ENCODE data around the gene GAS6. TPM values are rescaled to one million over a fixed set of nuclear protein-coding genes. Genes with fewer than 3 reads are reported as not detected.

GAS6 gene
- total RNA-seq, 1 experiment from 2014 or later: 93.8 TPM

DNA sequence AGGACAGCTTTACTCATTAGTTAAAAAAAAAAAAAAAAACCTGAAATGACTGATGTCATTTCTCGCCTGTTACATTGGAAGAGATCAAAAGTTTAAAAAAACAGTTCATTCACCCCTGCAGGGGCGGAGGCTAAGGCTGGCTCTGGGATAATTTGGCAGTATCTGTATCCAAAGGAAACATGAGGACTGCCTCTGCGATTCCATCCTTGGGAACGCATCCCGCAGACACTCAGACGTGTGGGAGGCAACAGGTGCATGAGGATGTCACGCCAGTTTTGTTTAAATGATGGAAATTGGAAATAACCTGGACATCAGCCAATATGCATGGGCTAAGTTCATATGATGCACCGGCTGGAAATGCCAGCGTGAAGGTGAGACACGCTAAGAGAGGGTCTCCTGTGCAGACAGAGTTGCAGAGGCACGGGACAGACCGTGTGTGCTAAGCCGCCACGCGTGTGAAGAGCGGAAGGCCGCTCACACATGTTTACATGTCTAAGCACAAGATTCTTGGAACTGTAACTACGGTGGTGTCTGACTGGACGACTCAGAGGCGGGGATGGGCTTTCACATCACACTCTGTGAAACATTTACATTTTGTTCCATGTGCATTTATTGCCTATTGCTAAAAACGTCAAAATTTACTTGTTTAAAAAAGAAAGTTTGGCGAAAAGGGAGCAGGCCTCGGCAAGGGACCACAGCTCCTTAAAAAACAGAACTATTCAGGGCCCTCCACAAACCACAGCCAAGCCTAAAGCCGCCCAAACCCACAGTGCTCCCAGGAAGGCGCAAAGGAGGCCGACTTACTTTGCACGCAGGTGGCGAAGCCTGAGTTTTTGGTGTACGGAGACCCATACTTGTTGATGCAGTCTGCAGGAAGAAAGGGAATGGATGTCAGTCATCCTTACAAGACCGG lies 17.9 kb downstream of the GAS6 start:
- POLR2A ChIA-PET (ENCODE audit: unreplicated experiment): no interaction called here

DNA sequence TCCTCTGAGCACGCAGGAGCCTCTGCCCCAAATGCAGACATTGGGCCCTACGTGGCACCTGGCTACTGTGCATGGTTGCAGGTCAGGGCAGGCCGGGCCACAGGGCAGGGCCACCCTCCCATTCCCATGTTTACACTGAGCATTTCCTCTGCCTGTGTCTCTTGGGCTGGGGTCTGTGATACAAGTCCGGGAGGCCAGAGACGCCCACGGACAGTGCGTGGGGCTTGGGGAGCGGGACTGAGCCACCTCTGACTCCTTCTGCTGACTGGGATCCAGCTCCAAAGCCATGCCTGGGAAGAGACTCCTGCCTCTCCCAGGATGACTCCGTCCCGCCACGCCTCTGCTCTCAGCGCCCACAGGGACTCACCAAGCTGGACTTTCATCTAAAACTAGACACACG lies 18.8 kb downstream of the GAS6 start:
- H2AFZ ChIP-seq: no peak overlapping the region
- no TSS peak for BruUV-seq (replicated peaks)
- no peak overlapping the region for H3K4me3 ChIP-seq
- intact Hi-C loops (cut with micrococcal nuclease; ENCODE audit: unreplicated experiment): no loop called here
- H3K36me3 ChIP-seq (ENCODE audit: low read depth): no peaks in the 10 kb centered on the region
- TF ChIP-seq EZH2 (IDR thresholded peaks at IDR 0.05; ENCODE audit: low read depth): no peak
- TF ChIP-seq, protein P1, sequence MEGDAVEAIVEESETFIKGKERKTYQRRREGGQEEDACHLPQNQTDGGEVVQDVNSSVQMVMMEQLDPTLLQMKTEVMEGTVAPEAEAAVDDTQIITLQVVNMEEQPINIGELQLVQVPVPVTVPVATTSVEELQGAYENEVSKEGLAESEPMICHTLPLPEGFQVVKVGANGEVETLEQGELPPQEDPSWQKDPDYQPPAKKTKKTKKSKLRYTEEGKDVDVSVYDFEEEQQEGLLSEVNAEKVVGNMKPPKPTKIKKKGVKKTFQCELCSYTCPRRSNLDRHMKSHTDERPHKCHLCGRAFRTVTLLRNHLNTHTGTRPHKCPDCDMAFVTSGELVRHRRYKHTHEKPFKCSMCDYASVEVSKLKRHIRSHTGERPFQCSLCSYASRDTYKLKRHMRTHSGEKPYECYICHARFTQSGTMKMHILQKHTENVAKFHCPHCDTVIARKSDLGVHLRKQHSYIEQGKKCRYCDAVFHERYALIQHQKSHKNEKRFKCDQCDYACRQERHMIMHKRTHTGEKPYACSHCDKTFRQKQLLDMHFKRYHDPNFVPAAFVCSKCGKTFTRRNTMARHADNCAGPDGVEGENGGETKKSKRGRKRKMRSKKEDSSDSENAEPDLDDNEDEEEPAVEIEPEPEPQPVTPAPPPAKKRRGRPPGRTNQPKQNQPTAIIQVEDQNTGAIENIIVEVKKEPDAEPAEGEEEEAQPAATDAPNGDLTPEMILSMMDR (conservative IDR thresholded peaks at IDR 0.05): no peak
- H3F3A ChIP-seq (ENCODE audit: insufficient read depth, low read depth): peaks cover 3% of the 10 kb centered on the region; the same call in 1 of the 2 replicates
- no peaks in the 10 kb centered on the region; the same call in 1 of the 2 replicates for H4K20me1 ChIP-seq (ENCODE audit: insufficient read depth)
- H3K27ac ChIP-seq: no peak overlapping the region
- H3K4me2 ChIP-seq: no peak overlapping the region
- no peaks in the 10 kb centered on the region for H3K27me3 ChIP-seq (ENCODE audit: insufficient read depth, low read depth)
- H3K79me2 ChIP-seq (ENCODE audit: low read depth): no peaks in the 10 kb centered on the region
- DNase-seq: no peak
- H3K9me3 ChIP-seq (ENCODE audit: insufficient read depth, low read depth): no peaks in the 10 kb centered on the region
- peaks cover 21% of the 10 kb centered on the region for H3K4me1 ChIP-seq (replicated peaks; ENCODE audit: insufficient read depth)
- ChIA-PET POLR2A (ENCODE audit: unreplicated experiment) (no interaction called here), CTCF (no interaction called here)
- no peaks in the 10 kb centered on the region for H3K9me2 ChIP-seq (ENCODE audit: insufficient read depth)

More for the DNA sequence above, 17.9 kb downstream of the GAS6 start:
- BruUV-seq (replicated peaks): no TSS peak
- DNase-seq: no peak
- CTCF ChIA-PET: no interaction called here
- Histone ChIP-seq H3K79me2 (ENCODE audit: low read depth) (no peaks in the 10 kb centered on the region), H3K9me3 (ENCODE audit: insufficient read depth, low read depth) (no peaks in the 10 kb centered on the region), H3K4me2 (no peak overlapping the region), H3K9me2 (ENCODE audit: insufficient read depth) (no peaks in the 10 kb centered on the region), H3K4me1 (replicated peaks; ENCODE audit: insufficient read depth) (peaks cover 25% of the 10 kb centered on the region), H4K20me1 (ENCODE audit: insufficient read depth) (no peaks in the 10 kb centered on the region; the same call in 1 of the 2 replicates), H2AFZ (no peak overlapping the region), H3K36me3 (ENCODE audit: low read depth) (0 out of 2 replicates have a peak, but pooled peaks cover 2% of the 10 kb centered on the region), H3K27ac (no peak overlapping the region), H3K27me3 (ENCODE audit: insufficient read depth, low read depth) (no peaks in the 10 kb centered on the region), H3F3A (ENCODE audit: insufficient read depth, low read depth) (peaks cover 3% of the 10 kb centered on the region; the same call in 1 of the 2 replicates), H3K4me3 (no peak overlapping the region)
- intact Hi-C loops (cut with micrococcal nuclease; ENCODE audit: unreplicated experiment): no loop called here
- TF ChIP-seq, protein P1 (conservative IDR thresholded peaks at IDR 0.05): no peak
- TF ChIP-seq EZH2 (IDR thresholded peaks at IDR 0.05; ENCODE audit: low read depth): no peak

DNA sequence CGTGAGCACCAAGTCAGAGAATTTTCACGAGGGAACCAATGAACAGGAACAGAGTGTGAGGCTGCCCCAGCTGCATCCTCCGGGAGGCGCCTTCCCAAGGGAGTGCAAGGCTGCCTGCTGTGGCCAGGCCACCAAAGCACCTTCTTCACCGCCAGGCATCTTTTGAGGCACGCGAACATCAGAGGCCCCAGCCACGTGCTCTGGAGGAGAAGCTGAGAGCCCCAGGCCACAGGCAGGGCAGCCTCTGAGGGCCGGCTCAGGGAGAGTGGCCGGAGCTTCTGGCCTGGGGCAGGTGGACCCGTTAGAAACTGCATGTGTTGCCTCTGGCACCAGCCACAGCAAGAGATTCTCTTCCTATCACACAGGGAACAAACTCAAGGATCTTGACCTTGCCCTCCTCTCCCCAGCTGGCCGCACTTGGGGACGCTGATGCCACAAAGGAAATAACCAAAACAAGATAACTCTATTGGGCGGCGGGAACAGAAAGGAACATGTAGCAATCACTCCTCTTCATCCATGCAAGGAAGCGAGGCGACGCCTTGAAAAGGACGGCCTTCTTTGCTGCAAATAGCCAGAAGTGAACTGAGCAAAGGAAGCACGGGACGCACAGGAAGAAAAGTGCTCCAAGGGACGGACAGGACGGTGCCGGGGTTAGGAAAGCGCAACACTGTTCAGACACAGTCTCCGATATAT lies 19.9 kb downstream of the GAS6 start:
- no peaks in the 10 kb centered on the region; the same call in 1 of the 2 replicates for H4K20me1 ChIP-seq (ENCODE audit: insufficient read depth)
- no peaks in the 10 kb centered on the region for H3K27me3 ChIP-seq (ENCODE audit: insufficient read depth, low read depth)
- TF ChIP-seq, protein P1 (conservative IDR thresholded peaks at IDR 0.05): no peak
- TF ChIP-seq EZH2 (IDR thresholded peaks at IDR 0.05; ENCODE audit: low read depth): no peak
- intact Hi-C loops (cut with micrococcal nuclease; ENCODE audit: unreplicated experiment): no loop called here
- H3F3A ChIP-seq (ENCODE audit: insufficient read depth, low read depth): no peaks in the 10 kb centered on the region; the same call in 1 of the 2 replicates
- H3K79me2 ChIP-seq (ENCODE audit: low read depth): no peaks in the 10 kb centered on the region
- H3K4me3 ChIP-seq: no peak overlapping the region
- no peak for DNase-seq
- no peaks in the 10 kb centered on the region for H3K36me3 ChIP-seq (ENCODE audit: low read depth)
- H3K9me3 ChIP-seq (ENCODE audit: insufficient read depth, low read depth): no peaks in the 10 kb centered on the region
- no peak overlapping the region for H2AFZ ChIP-seq
- peaks cover 17% of the 10 kb centered on the region for H3K4me1 ChIP-seq (replicated peaks; ENCODE audit: insufficient read depth)
- ChIA-PET POLR2A (ENCODE audit: unreplicated experiment) (no interaction called here), CTCF (no interaction called here)
- no peak overlapping the region for H3K4me2 ChIP-seq
- H3K27ac ChIP-seq: no peak overlapping the region
- no TSS peak for BruUV-seq (replicated peaks)
- H3K9me2 ChIP-seq (ENCODE audit: insufficient read depth): no peaks in the 10 kb centered on the region

Measured in PC-9 (cell line).